HCT116 (cell line): ENCODE measurements around the gene SLC39A13.

Experiments used
- CBX3 ChIP-seq: IDR thresholded peaks from 2 replicates; pipeline ENCODE4 v1.6.1; 2012; ENCODE audit warnings: low read depth
- ELF1 ChIP-seq: IDR thresholded peaks from 2 replicates; pipeline ENCODE4 v1.6.1; 2012; ENCODE audit warnings: low read depth, borderline replicate concordance
- EZH2 ChIP-seq: fragments of 200-600 bp; sonication (generic); IDR thresholded peaks from 2 replicates; pipeline ENCODE4 v1.6.1; 2017; ENCODE audit warnings: antibody characterized with exemption, mixed run types
- POLR2A ChIP-seq: IDR thresholded peaks from 2 replicates; pipeline ENCODE4 v1.7.0; 2011; ENCODE audit warnings: borderline replicate concordance; ENCODE audit not compliant: insufficient read depth, insufficient read length; ENCODE audit errors: extremely low read depth
- SP1 ChIP-seq: IDR thresholded peaks from 2 replicates; pipeline ENCODE4 v1.6.1; 2012; ENCODE audit warnings: low read depth
- TF ChIP-seq, protein P1 (sequence below), 3 experiments: fragments of 200-600 bp in 1 of 3; sonication (generic) in 1 of 3; IDR thresholded peaks in 2 of 3; conservative IDR thresholded peaks in 1 of 3; 2 replicates each; pipeline ENCODE4 v1.5.1; 2012 to 2017; ENCODE audit warnings: low read depth in 2 of 3, low read length in 2 of 3, antibody characterized with exemption in 1 of 3, borderline replicate concordance in 1 of 3, control low read depth in 1 of 3, mild to moderate bottlenecking in 1 of 3, mixed read lengths in 1 of 3, mixed run types in 1 of 3, moderate library complexity in 1 of 3; ENCODE audit not compliant: insufficient read depth in 1 of 3

DNA sequence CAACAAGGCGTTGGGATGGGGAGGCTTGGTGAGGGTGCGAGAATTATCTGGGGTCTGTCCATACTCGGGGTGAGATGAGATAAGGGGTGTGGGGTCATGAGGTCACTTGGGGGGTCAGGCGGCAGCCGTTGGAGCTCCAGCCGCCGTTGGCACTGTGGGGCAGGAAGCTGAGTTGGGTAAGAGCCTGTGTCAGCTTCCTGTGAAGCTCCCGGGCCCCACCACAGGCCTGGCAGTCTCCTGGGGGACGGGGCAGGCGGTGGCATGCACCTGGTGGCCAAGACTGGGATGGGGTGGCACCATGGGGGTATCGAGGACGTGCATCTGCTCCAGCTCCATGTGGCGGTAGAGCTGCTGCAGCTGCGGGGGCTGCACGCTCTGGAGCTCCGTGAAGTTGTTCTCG lies 48.8 kb upstream of the SLC39A13 start:
- TF ChIP-seq, protein P1, sequence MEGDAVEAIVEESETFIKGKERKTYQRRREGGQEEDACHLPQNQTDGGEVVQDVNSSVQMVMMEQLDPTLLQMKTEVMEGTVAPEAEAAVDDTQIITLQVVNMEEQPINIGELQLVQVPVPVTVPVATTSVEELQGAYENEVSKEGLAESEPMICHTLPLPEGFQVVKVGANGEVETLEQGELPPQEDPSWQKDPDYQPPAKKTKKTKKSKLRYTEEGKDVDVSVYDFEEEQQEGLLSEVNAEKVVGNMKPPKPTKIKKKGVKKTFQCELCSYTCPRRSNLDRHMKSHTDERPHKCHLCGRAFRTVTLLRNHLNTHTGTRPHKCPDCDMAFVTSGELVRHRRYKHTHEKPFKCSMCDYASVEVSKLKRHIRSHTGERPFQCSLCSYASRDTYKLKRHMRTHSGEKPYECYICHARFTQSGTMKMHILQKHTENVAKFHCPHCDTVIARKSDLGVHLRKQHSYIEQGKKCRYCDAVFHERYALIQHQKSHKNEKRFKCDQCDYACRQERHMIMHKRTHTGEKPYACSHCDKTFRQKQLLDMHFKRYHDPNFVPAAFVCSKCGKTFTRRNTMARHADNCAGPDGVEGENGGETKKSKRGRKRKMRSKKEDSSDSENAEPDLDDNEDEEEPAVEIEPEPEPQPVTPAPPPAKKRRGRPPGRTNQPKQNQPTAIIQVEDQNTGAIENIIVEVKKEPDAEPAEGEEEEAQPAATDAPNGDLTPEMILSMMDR (IDR thresholded peaks at IDR 0.05 in 2 of 3, conservative IDR thresholded peaks at IDR 0.05 in 1 of 3; ENCODE audit: borderline replicate concordance in 1 of 3, insufficient read depth in 1 of 3, low read depth in 2 of 3, low read length in 2 of 3) = no peak
- TF ChIP-seq ELF1 (no peak), POLR2A (no peak), EZH2 (no peak), SP1 (no peak), CBX3 (no peak)
